RWPE2 (cell line): ENCODE measurements around the gene COASY.

Experiments
- ATAC-seq: fragments of 200-7000 bp; cut with Tn5 transposase; 3 replicates; pipeline ENCODE4 v1.9.1; 2021; ENCODE audit warnings: low read depth
- DNase-seq: peaks from one replicate; pipeline ENCODE4 v3.0.0-alpha.2; 2020; ENCODE audit warnings: low spot score
- H3K27ac ChIP-seq: fragments of 450-650 bp; 2 replicates; pipeline ENCODE4 v1.5.1; 2017; ENCODE audit warnings: mild to moderate bottlenecking; ENCODE audit not compliant: poor library complexity, severe bottlenecking
- H3K27me3 ChIP-seq: fragments of 250-450 bp; sonication (Bioruptor Pico); 2 replicates; pipeline ENCODE4 v1.5.1; 2021; ENCODE audit warnings: mild to moderate bottlenecking, moderate library complexity; ENCODE audit not compliant: insufficient read depth, poor library complexity, severe bottlenecking
- H3K36me3 ChIP-seq: fragments of 250-450 bp; sonication (Bioruptor Pico); 2 replicates; pipeline ENCODE4 v1.5.1; 2020; ENCODE audit warnings: low read depth, mild to moderate bottlenecking, moderate library complexity
- H3K4me1 ChIP-seq: fragments of 250-450 bp; sonication (Bioruptor Pico); 2 replicates; pipeline ENCODE4 v1.5.1; 2021; ENCODE audit warnings: mild to moderate bottlenecking, moderate library complexity; ENCODE audit not compliant: insufficient read depth, poor library complexity, severe bottlenecking
- H3K4me3 ChIP-seq: fragments of 250-450 bp; sonication (Bioruptor Pico); 2 replicates; pipeline ENCODE4 v1.5.1; 2021; ENCODE audit warnings: mild to moderate bottlenecking, moderate library complexity; ENCODE audit not compliant: severe bottlenecking
- H3K9me3 ChIP-seq: fragments of 250-450 bp; sonication (Bioruptor Pico); 2 replicates; pipeline ENCODE4 v1.5.1; 2021; ENCODE audit warnings: mild to moderate bottlenecking, moderate library complexity; ENCODE audit not compliant: severe bottlenecking
- CTCF ChIP-seq: fragments of 450-650 bp; IDR thresholded peaks from one replicate; pipeline ENCODE4 v1.5.1; 2017; ENCODE audit warnings: mild to moderate bottlenecking, moderate library complexity; ENCODE audit not compliant: poor library complexity, severe bottlenecking

The COASY gene

GRCh38 chr17:42536048-42536371 is 25.9 kb upstream of the COASY start, which contains the start of gene NAGLU:
Gene NAGLU (plus strand): TSS chr17:42536241. CDS start chr17:42536273, 32 bp downstream.
- Histone ChIP-seq H3K27me3 (no peaks in the 10 kb centered on the region), H3K27ac (peak within 1 kb of the TSS; percentile 78), H3K36me3 (peaks cover 5% of the 10 kb centered on the region; the same call in 1 of the 2 replicates), H3K4me3 (peak within 1 kb of the TSS; percentile 85), H3K9me3 (no peaks in the 10 kb centered on the region), H3K4me1 (peaks cover 12% of the 10 kb centered on the region)
- peak; percentile 77 for ATAC-seq
- peak; percentile 85 for DNase-seq
- no peak for TF ChIP-seq CTCF

GRCh38 chr17:42536372-42537155 is 25.4 kb upstream of the COASY start:
- Histone ChIP-seq H3K4me3 (peak overlapping the region; percentile 85), H3K27me3 (no peaks in the 10 kb centered on the region), H3K27ac (peak overlapping the region; percentile 78), H3K4me1 (peaks cover 12% of the 10 kb centered on the region), H3K9me3 (no peaks in the 10 kb centered on the region), H3K36me3 (peaks cover 5% of the 10 kb centered on the region; the same call in 1 of the 2 replicates)
- TF ChIP-seq CTCF = peak; percentile 20
- DNase-seq = peak; percentile 83
- peak; percentile 73 for ATAC-seq

- DNase-seq = no peak
- Histone ChIP-seq H3K4me1 (peaks cover 9% of the 10 kb centered on the region), H3K27ac (peak overlapping the region; percentile 78), H3K4me3 (peak overlapping the region; percentile 85), H3K9me3 (no peaks in the 10 kb centered on the region), H3K36me3 (peaks cover 6% of the 10 kb centered on the region), H3K27me3 (no peaks in the 10 kb centered on the region)
- ATAC-seq = no peak
- TF ChIP-seq CTCF = no peak
Observed at GRCh38 chr17:42537156-42537805, 24.7 kb upstream of the COASY start.

GRCh38 chr17:42537826-42538451 is 24.0 kb upstream of the COASY start:
- Histone ChIP-seq H3K9me3 (no peaks in the 10 kb centered on the region), H3K27ac (no peak overlapping the region), H3K36me3 (peaks cover 9% of the 10 kb centered on the region), H3K27me3 (no peaks in the 10 kb centered on the region), H3K4me3 (no peak overlapping the region), H3K4me1 (peaks cover 9% of the 10 kb centered on the region)
- DNase-seq (no peak), ATAC-seq (no peak)
- TF ChIP-seq CTCF = no peak
